ENCODE data around the gene SESTD1.

The SESTD1 gene

GRCh38 chr2:179184610-179185009 lies 80.0 kb downstream of the SESTD1 start:
- DNase-seq (ENCODE audit: low read depth in 2 of 2), result no peak

GRCh38 chr2:179181002-179181401 lies 83.6 kb downstream of the SESTD1 start:
- DNase-seq (ENCODE audit: low read depth in 2 of 2), result no peak

- DNase-seq (ENCODE audit: low read depth in 2 of 2), result no peak
Observed at GRCh38 chr2:179180242-179180641, 84.4 kb downstream of the SESTD1 start.

- DNase-seq (ENCODE audit: low read depth in 2 of 2), result no peak
Observed at GRCh38 chr2:179179719-179180118, 84.9 kb downstream of the SESTD1 start.

GRCh38 chr2:179177694-179178093 lies 86.9 kb downstream of the SESTD1 start:
- DNase-seq (ENCODE audit: low read depth in 2 of 2), result no peak

GRCh38 chr2:179174240-179174639 lies 90.4 kb downstream of the SESTD1 start:
- DNase-seq (ENCODE audit: low read depth in 2 of 2), result no peak

GRCh38 chr2:179172894-179173293 lies 91.7 kb downstream of the SESTD1 start:
- no peak for DNase-seq (ENCODE audit: low read depth in 2 of 2)

- no peak for DNase-seq (ENCODE audit: low read depth in 2 of 2)
Observed at GRCh38 chr2:179171371-179171770, 93.3 kb downstream of the SESTD1 start.

- no peak for DNase-seq (ENCODE audit: low read depth in 2 of 2)
Observed at GRCh38 chr2:179170901-179171300, 93.7 kb downstream of the SESTD1 start.

- no peak for DNase-seq (ENCODE audit: low read depth in 2 of 2)
Observed at GRCh38 chr2:179165356-179166000, 99.2 kb downstream of the SESTD1 start.

- no peak for DNase-seq (ENCODE audit: low read depth in 2 of 2)
Observed at GRCh38 chr2:179141206-179141605, 123.4 kb downstream of the SESTD1 start.

GRCh38 chr2:179140571-179140970 lies 124.1 kb downstream of the SESTD1 start:
- no peak for DNase-seq (ENCODE audit: low read depth in 2 of 2)

GRCh38 chr2:179139506-179139905 lies 125.1 kb downstream of the SESTD1 start:
- DNase-seq (ENCODE audit: low read depth in 2 of 2), result no peak

GRCh38 chr2:179137200-179137759 lies 127.4 kb downstream of the SESTD1 start:
- DNase-seq (ENCODE audit: low read depth in 2 of 2), result no peak

GRCh38 chr2:179133016-179133415 lies 131.6 kb downstream of the SESTD1 start:
- DNase-seq (ENCODE audit: low read depth in 2 of 2), result no peak

GRCh38 chr2:179132076-179132475 lies 132.6 kb downstream of the SESTD1 start:
- DNase-seq (ENCODE audit: low read depth in 2 of 2), result no peak

- no peak for DNase-seq (ENCODE audit: low read depth in 2 of 2)
Observed at GRCh38 chr2:179130560-179130959, 134.1 kb downstream of the SESTD1 start.

- no peak for DNase-seq (ENCODE audit: low read depth in 2 of 2)
Observed at GRCh38 chr2:179129574-179130238, 134.9 kb downstream of the SESTD1 start.

- DNase-seq (ENCODE audit: low read depth in 2 of 2), result no peak
Observed at GRCh38 chr2:179125404-179125803, 139.2 kb downstream of the SESTD1 start.

- no peak for DNase-seq (ENCODE audit: low read depth in 2 of 2)
Observed at GRCh38 chr2:179124282-179124681, 140.3 kb downstream of the SESTD1 start.

- DNase-seq (ENCODE audit: low read depth in 2 of 2), result no peak
Observed at GRCh38 chr2:179123272-179123662, 141.4 kb downstream of the SESTD1 start.

GRCh38 chr2:179107737-179108136 lies 156.9 kb downstream of the SESTD1 start:
- DNase-seq (ENCODE audit: low read depth in 2 of 2), result no peak

GRCh38 chr2:179106676-179107428 lies 157.8 kb downstream of the SESTD1 start:
- DNase-seq (ENCODE audit: low read depth in 2 of 2), result no peak
